Endometrium (tissue), 2 donors: Measurements from ENCODE around the gene DDX51.

Experiments
- FAIRE-seq: peaks from 2 replicates; lab custom pipeline; 2012; peaks lifted over from hg19 to GRCh38; lab: Jason Lieb, UNC
- donor health status: control.
- donor health status: control.

The DDX51 gene

DNA sequence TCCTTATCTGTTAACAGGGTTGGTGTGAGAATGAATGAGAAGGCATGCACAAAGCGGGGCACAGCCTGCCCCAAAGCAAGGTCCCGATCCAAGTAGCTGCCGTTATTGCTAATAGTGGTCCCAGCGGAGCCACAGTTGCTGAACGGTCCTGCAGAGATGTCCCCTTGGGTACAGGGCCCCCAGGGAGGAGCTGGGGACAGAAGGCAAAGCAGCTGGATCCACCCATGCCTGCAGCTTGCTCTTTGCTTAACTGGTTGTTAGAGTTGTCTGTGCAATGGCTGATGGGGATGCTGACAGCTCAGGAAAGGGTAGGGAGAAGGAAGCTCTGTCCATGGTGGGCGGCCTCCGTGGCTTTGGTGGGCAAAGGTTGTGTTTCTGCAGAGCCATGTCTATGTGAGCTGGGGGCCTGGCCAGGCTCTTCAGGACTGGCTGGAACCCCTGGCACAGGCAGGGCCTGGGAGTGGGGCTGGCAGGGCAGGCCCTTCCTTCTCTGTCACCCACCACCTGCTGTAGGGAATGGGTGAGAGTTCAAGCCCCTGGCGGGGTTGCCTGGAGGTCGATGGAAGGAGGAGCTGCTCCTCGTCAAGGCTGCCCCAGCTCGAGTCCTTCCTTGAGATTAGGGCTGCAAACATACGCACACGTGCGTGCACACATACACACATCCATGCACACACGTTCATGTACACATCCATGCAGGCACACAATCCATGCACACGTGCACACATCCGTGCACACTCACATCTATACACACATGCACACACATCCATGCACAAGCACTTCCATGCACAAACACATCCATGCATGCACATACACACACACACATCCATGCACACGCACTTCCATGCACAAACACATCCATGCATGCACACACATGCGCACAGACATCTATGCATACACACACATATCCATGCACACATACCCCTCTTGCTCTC, 35.6 kb upstream of the DDX51 start:
- no peak for FAIRE-seq

DNA sequence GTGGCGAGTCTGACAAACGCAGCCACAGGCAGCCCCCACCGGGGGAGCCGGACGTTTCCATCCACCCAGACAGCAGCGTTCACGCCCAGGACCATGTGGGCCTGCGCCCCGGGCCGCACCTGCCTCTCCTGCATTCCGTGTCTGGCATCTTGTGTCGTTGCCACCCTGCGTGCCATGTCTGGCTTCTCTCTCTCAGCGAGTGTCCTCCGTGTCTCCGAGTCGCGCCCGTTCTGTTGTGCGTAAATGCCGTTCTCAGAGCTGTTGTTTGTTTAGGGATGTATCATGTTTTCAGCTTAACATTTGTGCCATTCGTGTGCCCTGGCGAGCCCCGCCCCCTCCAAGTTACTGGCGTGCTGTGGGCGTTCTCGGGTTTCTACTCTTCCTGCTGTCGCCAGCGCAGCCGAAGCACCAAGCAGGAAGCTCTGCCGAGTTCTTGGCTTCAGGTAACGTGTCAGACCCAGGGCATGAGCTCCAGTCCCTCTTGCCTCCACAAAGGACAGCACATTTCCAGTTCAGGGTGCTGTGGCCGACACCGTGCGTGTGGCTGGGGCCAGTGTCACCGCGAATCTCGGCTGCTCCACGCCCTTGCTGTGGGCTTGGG, 34.8 kb upstream of the DDX51 start:
- no peak for FAIRE-seq

DNA sequence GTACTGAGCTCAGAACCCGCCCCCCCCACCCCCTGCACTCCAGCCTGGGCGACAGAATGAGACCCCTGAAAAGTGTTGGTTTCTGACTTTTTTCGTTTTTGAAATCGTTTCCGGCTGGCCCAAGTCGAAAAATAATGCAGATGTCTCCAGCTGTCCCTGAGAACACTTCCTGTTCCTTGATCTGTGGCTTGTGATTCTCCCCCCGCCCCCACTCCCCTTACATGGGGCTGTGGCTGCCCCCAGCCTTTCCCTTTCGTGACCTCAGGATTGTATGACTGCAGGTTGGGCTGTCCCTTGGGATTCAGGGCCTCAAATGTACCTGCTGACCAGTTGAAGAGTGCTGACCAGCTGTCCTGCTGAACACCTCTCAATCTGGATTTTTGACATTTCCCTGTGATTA, 34.2 kb upstream of the DDX51 start:
- no peak for FAIRE-seq

DNA sequence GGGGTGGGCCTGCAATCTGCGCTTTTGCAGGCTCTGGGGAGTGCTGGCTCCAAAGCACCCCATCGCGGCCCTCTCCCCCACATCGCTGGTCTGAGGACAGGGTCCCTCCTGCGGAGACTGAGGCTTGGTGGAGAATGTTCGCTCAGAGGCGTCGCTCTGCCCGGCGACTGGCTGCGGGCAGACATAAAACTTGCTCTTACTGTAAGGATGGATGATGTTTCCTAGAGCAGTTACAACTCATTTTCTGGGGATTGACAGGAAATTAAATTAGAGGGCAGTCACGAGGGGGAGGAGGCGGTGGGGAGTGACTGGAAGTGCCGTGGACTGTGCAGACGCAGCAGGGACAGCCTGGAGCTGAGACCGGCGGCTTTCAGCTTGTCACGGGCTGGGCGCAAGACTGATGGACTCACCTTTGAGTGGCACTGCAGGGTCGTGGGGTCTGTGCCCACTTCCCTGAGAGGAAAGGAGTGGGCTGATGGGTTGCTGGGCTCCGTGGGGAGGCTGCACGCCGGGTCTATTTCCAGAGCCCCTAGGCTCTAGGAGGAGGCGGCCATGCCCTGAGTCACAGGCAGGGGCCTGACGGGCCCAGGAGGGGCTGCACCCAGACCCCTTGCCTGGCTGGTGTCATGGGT, 32.9 kb upstream of the DDX51 start:
- no peak for FAIRE-seq

DNA sequence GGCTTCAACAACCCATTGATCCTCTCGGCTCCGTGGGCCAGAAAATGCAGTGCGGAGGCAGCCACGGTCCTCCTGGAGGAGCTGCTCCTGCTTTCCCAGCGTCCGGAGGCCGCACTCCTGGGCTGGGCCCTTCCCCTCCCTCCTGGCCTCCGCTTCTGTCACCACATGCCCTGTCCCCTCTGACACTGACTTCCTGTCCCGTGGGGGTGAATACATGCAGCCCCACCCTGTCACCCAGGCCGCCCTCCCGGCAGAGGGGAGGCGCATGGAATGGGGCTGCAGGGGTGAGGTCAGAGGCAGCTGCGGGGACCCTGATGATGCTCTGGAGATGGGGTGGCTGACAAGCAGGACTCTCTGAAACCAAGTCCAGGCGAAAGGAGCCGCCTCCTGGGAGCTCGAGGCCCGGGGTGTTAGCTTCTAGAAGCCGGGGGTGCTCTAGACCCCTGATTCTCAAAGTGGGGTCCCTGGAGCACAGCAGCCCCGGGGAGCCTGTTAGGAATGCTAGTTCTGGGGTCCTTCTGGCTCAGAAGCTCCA, 32.3 kb upstream of the DDX51 start:
- no peak for FAIRE-seq

DNA sequence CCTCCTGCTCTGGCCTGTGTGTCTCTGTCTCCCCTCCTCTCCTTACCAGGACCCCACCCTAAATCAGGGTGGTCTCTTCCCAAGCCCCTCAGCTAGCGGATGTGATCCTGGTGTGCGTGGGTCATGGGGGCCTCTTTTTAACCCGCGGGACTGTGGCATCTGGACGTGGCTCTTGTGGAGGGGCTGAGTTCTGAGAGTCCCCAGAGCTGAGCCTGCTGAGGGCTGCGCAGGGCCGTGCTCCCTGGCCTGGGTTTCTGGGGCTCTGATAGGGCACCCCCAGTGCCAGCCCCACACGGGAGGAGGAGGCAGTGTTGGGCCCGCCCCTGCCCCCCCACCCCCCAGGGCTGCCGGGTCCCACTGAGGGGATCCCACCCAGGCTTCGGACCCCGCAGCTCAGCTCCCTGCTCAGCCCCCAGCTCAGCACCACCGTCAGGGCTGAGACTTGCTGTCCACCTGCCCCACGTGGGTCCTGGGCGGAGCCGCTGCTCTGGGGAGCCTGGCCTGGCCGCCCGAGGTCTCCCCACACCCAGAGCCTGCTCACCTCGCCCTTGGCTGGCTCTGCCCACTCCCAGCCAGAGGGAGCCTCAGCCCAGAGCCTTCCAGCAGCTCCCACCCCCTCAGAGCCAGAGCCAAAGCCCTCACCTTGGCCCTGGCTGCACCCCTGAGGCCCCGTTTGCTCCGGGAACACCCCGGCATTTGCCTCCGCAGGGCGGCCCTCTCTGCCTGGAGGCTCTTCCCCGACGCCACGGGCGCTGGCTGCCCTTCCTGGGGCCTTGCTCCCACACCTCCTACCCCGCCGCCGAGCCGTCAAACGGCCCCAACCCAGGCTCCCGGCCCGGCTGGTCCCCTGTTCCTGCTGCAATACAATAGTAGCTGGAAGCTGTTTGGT, 31.6 kb upstream of the DDX51 start:
- FAIRE-seq: no peak

DNA sequence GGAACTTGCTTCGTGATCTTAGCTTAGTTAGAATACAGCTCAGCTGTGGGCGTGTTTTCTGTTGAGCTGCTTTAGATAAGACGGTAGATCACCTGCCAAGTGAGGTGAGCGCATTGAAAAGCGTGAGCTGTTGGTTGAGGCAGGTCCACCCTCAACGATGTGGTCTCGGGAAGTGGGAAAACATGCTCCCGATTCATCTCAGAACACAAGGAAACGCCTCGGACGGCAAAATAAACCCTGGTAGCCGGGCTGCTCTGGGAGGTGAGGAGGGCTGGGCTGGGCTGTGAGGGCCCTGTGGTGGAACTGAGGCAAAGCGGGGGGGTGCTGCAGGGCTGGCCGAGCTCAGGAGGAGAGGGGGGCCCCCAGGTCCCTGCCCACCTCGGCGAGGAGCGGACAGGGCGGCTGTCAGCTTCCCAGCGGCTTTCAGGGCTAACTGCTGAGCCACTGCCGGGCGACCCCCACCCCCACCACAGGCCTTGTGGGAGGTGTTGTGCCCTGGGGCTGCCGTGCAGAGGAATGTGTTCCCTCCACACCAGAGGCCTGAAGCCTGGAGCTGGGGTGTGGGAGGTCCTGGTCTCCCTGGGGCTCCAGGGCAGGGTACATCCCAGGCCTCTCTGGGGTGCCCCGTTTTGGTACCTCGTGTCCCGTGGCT, 30.8 kb upstream of the DDX51 start:
- no peak for FAIRE-seq

DNA sequence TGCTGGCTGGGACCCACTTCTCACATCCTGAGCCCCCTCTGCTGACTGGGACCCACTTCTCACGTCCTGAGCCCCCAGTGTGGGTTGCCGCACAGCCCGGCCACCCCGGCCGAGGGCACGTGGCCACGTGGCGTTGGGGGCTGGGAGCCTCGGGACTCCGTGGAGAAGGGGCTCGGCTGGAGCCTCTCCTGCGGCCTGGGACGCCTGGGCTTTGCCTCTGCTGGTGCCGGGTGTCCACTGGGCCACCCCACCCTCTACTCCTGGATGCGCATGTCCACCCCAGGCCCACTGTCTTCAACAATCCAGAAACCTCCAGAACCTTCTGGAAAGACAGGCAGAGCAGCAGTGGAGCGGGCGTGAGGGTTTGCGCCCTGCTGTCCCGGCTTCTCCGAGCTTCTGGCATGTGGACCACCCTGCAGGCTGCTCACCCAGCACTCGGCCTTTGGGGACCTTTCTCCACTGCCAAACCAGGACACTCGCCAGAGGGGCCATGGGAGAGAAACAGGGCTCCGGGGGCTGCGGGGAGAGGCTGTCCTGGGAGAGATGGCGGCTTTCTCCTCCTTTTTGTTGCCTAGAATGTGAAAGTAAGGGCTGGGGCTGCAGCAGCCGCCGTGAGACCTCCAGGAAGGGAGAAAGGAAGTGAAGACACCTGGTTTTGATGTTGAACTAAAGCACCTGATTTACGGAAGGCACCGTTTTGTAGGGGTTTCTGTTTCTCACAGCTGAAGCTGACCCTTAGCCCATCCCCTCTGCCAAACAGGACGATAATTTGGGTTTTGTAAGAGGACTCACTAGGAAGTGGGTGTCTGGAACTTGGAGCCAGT, 30.1 kb upstream of the DDX51 start:
- no peak for FAIRE-seq

DNA sequence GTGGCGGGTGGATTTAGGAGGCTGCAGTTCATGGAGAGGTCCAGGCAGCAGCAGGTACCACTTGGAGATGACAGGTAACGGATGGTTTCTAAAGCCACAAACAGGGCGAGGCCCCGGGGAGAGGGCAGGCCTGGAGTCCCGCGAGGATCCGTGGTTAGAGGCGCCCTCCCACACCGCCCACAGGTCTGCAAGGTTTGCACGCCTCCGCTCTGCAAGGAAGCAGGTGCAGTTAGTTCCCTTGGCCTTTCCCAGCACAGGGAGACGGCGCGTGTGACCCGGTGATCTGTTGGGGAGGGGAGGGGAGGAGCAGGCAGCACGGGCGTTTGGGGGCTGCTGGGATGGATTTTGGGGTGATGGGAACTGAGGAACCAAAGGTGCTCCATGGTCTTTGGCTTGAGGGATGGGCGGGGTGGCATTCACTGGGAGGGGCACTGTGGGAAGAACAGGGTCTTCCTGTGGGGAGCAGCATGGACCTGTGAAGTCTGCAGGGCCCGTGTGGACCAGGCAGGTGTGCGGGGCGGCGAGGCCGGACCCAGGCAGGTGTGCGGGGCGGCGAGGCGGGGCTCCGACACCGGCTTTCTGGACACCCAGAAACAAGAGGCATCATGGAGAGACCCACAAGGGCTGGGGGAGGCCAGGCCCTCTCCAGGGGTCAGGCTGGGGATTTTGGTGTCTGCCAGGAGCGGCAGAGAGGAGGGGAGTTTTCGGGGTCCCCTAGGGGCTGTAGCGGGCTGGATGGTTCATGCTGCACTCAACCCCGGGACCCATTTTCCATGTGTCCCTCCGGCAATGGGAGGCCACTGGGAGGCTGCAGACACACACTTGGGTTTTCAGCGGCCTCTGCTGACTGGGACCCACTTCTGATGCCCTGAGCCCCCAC, 29.3 kb upstream of the DDX51 start:
- no peak for FAIRE-seq

DNA sequence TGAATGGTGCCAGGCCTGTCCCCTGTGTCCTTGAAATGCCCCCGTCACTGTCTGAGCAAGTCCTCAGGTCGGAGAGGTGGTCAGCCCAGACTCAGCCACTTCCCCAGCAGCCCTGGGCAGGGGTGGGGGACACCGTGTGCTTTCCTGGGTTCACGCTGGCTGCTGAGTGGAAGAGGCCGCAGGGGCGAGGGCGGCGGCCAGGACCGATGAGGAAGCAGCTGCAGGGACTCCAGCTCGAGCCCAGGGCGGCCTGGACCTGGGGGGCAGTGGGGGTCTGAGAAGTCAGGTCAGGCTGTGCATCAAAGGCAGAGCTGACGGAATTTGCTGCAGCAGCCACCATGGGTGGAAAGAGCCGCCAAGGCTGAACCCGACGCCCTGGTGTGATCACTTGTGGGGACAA, 28.5 kb upstream of the DDX51 start:
- FAIRE-seq: no peak

DNA sequence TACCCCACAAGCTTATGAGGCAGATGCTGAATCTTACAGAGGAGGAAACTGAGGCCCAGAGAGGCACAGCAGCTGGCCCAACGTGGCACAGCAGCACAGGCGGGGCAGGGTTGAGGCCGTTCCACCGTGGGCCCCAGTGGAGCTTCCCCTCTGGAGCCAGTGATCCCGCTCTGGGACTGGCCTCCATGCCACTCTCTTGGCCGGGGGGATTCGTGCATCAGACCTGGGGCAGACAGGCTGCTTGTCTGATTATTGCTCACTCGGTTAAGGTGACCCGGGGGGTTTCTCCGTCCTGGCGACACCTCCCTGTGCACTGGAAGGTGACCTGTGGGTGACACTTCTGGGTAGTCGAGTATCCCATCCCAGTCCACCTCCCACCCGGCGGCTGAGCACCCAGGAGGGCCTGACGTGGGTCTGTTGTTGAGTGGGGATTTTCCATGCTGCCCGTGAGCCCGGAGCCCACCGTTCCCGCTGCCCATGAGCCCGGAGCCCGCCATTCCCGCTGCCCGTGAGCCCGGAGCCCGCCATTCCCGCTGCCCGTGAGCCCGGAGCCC, 27.9 kb upstream of the DDX51 start:
- no peak for FAIRE-seq

DNA sequence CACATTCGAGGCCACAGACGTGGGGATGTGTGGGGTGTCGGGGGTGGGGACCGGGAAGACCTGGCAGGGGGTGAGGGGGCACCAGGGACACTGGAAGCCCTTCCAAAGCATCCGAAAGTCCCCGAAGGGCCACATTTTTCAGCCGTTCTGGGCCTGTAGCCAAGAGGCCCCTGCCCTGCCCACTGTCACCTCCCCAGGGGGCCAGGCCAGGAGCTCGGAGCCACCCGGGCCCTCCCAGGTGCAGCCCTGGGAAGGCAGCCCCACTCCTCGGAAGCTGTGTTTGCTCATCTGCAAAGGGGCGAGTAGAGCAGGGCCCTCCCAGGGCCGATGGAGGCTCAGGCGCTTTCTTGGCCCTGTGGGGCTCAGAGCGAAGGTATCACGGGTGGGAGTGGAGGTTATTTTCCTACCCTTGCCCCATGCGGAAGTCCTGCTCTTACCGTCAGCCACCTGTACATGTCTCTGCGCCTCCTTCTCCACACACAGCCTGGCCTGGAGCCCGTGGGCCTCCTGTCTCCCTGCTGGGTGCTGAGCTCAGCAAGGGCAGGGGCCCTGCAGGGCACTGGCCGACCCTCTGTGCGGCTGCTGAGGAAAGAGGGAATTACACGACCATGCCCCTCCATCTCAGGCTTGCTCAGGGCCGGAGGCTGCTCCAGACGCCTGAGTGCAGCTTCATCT, 27.3 kb upstream of the DDX51 start:
- no peak for FAIRE-seq

DNA sequence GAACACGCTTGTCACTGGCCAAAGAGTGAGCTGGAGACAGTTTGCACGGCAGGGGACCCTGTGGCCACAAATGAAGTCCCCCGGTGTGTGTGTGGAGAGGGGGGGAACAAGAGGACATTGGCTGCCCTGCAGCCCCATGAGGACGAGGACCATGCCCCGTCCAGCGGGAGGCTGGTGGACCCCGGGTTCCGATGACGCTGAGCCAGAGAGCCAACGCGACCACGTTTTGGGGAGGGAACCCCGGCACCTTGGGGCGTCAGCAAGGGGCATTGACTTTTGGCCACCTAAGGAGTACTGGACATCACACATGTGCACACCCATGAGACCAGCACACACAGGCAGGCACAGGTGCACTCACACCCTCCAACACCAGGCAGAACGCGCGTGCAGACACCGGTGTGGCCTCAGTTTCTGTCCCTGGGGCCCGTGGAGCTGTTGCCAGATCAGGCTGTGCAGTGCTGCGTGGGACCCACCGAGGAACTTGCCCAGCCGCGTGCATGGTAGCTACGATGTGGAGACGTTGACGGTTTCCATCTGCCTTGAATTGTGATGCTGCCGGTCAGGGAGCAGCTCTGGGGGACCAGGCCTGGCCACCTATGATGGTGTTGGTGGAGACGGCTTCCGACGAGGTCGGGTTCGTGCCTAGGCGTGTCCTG, 26.6 kb upstream of the DDX51 start:
- no peak for FAIRE-seq

DNA sequence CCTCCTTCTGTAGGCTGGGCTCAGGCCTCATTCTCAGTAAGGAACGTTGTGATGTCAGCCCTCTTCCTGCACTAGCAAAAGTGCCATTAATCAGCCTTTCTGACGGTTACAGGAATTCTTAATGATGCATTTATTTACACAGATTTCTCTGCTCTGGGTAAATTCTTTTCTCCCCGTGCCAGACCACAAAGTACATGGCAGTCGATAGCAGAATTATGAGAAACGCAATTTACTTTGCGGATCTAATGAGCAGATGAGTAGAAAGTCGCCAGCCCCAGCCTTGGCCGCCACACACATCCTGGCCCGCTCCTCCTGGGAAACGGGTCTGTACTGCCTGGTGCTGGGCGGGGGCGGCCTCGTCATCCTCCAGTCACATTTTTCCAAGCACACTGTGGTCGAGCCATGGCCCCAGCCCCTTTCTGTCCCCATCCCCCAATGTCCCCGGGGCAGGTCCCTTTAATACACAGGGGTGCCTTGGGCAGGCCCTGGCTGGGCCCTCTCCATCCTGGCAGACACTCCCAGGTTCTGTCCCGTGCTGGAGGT, 26.0 kb upstream of the DDX51 start:
- FAIRE-seq: no peak

DNA sequence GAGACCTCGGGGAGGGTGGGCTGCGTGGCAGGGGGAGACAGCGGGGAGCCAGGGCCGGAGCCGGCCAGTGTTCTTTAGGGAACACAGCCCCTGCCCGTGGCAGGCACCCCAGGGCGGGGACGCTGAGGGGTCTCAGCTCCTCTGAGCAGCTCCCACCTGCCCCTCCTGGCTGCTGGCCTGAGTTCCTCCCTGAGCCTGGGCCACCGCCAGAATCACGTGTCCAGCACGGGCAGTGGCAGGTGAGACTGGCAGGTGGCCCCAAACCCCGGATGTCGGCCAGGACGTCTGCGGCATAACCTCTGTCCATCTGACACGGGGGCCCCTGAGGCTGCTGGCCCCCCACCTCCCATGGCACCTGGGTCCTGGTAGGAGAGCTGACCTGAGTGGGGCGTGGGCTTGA, 25.3 kb upstream of the DDX51 start:
- no peak for FAIRE-seq

DNA sequence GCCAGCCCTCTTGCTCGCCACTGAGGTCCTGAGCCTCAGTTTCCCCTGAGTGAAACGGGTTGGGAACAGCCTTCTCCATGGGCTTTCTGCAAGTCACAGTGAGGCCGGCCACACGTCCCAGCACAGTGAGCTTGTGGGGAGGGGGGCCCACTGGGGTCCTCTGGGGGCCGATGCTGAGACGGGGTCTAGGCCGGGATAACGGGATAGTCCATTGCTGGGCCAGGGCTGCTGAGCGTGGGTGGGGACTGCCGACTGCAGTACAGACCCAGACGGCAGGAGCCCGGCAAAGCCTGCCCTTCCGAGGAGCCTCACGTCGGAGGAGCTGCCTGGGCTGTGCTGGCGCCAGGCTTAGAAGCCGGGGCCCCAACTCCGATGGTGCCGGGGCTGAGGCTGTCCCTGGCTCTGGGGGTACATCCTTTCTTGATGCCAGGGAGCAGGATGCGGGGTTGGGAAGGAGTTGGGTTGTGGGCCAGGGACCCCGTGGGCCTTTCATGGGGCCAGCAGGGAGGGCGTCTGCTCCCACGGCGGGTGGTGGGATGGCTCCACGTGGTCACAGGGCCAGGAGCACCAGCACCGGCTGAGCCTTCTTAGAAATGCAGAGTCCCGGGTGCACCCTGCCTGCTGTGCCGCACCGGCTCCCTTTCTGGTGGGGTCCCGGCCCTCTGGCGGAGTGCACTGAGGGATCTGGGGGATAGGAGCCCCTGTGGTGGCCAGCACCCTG, 24.4 kb upstream of the DDX51 start:
- FAIRE-seq: no peak
